Neural progenitor cell (in vitro differentiated cells): ENCODE results near the gene CLINT1. TPM values are rescaled to one million over a fixed set of nuclear protein-coding genes. Genes with fewer than 3 reads are reported as not detected.

ENCODE experiments used
- DNase-seq: peaks from one replicate; pipeline ENCODE4 v3.0.0-alpha.2; 2016; ENCODE audit warnings: low spot score
- H2AFZ ChIP-seq: fragments of 200-600 bp; sonication (generic); replicated peaks from 2 replicates; pipeline ENCODE4 v1.6.1; 2016; ENCODE audit warnings: antibody characterized with exemption
- H3F3A ChIP-seq: fragments of 200-600 bp; sonication (generic); 2 replicates; pipeline ENCODE4 v1.6.1; 2016; ENCODE audit warnings: antibody characterized with exemption, low read depth
- H3K27ac ChIP-seq: fragments of 200-600 bp; sonication (generic); 2 replicates; pipeline ENCODE4 v1.5.1; 2016; ENCODE audit warnings: mild to moderate bottlenecking
- H3K27me3 ChIP-seq: fragments of 200-600 bp; sonication (generic); 2 replicates; pipeline ENCODE4 v1.6.1; 2016; ENCODE audit warnings: mild to moderate bottlenecking, moderate library complexity
- H3K36me3 ChIP-seq: fragments of 200-600 bp; sonication (generic); 2 replicates; pipeline ENCODE4 v1.5.1; 2016
- H3K4me1 ChIP-seq: fragments of 200-600 bp; sonication (generic); 2 replicates; pipeline ENCODE4 v1.6.1; 2016; ENCODE audit warnings: mixed run types
- H3K4me2 ChIP-seq: fragments of 200-600 bp; sonication (generic); 2 replicates; pipeline ENCODE4 v1.6.1; 2016
- H3K4me3 ChIP-seq: fragments of 200-600 bp; sonication (generic); 2 replicates; pipeline ENCODE4 v1.5.1; 2016
- H3K79me2 ChIP-seq: fragments of 200-600 bp; sonication (generic); 2 replicates; pipeline ENCODE4 v1.6.1; 2016; ENCODE audit warnings: low read depth
- H3K9ac ChIP-seq: fragments of 200-600 bp; sonication (generic); 2 replicates; pipeline ENCODE4 v1.6.1; 2016
- H3K9me3 ChIP-seq: fragments of 200-600 bp; sonication (generic); 2 replicates; pipeline ENCODE4 v1.5.1; 2016; ENCODE audit warnings: low read depth
- H4K20me1 ChIP-seq: fragments of 200-600 bp; sonication (generic); 2 replicates; pipeline ENCODE4 v1.6.1; 2016; ENCODE audit warnings: low read depth
- H3K27ac Mint-ChIP-seq: 3 replicates; pipeline ENCODE4 v1.8.0; 2021; ENCODE audit warnings: mixed read lengths
- H3K27me3 Mint-ChIP-seq: 2 replicates; pipeline ENCODE4 v1.8.0; 2022; ENCODE audit warnings: low read depth, mild to moderate bottlenecking, inconsistent platforms, moderate library complexity, mixed read lengths; ENCODE audit not compliant: insufficient read depth
- H3K36me3 Mint-ChIP-seq: 3 replicates; pipeline ENCODE4 v1.8.0; 2021; ENCODE audit warnings: mixed read lengths
- H3K4me1 Mint-ChIP-seq: 3 replicates; pipeline ENCODE4 v1.8.0; 2021; ENCODE audit warnings: mixed read lengths
- H3K4me3 Mint-ChIP-seq: 3 replicates; pipeline ENCODE4 v1.8.0; 2021; ENCODE audit warnings: mild to moderate bottlenecking, moderate library complexity, mixed read lengths
- H3K9me3 Mint-ChIP-seq: 3 replicates; pipeline ENCODE4 v1.8.0; 2020; ENCODE audit warnings: mixed read lengths
- EZH2 ChIP-seq: fragments of 200-600 bp; sonication (generic); IDR thresholded peaks from 2 replicates; pipeline ENCODE4 v1.6.1; 2017; ENCODE audit warnings: antibody characterized with exemption, mild to moderate bottlenecking, moderate library complexity
- EZH2phosphoT487 ChIP-seq: fragments of 200-600 bp; sonication (generic); IDR thresholded peaks from 2 replicates; pipeline ENCODE4 v1.6.1; 2017; ENCODE audit warnings: antibody characterized with exemption
- small RNA-seq: library from RNA; depleted of rRNA; stranded (forward); fragments of <200 nt; gene quantifications from one replicate; pipeline ENCODE3, GENCODE V24; 2015
- total RNA-seq: library from RNA; depleted of rRNA; stranded (reverse); fragments of >200 nt; gene quantifications from 2 replicates; pipeline ENCODE4 v1.2.3, GENCODE V29; 2015; ENCODE audit warnings: low replicate concordance
- TF ChIP-seq, protein P1 (sequence below): fragments of 200-600 bp; sonication (generic); IDR thresholded peaks from 2 replicates; pipeline ENCODE4 v1.5.1; 2017; ENCODE audit warnings: antibody characterized with exemption, mild to moderate bottlenecking

Gene CLINT1
- total RNA-seq, 1 donor from 2014 or later = 65.0 TPM

DNA sequence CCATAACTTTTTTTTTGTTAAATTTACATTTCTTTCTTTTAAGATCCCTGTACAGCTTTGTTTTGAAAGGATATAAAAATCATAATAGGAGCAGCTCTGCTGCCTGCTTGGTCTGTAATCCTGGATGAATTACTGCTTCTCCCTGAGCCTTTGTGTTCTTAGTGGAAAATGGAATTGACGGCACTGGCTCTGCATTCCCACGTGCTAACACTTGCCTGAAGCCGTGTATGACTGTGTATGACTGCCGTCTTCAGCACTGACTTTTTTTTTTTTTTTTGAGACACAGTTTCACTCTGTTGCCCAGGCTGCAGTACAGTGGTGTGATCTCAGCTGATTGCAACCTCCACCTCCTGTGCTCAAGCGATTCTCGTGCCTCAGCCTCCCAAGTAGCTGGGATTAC, 123.0 kb downstream of the CLINT1 start:
- H3K4me3 ChIP-seq = no peak overlapping the region
- H4K20me1 ChIP-seq = no peaks in the 10 kb centered on the region
- Mint-ChIP-seq H3K27me3 (no peaks in the 10 kb centered on the region), H3K36me3 (peaks cover 6% of the 10 kb centered on the region), H3K9me3 (no peaks in the 10 kb centered on the region), H3K27ac (no peak overlapping the region), H3K4me3 (no peak overlapping the region), H3K4me1 (peaks cover 7% of the 10 kb centered on the region)
- H3K4me1 ChIP-seq = no peaks in the 10 kb centered on the region
- no peak overlapping the region for H2AFZ ChIP-seq
- H3K9me3 ChIP-seq = no peaks in the 10 kb centered on the region
- no peaks in the 10 kb centered on the region for H3F3A ChIP-seq
- no peak for DNase-seq
- peaks cover 9% of the 10 kb centered on the region for H3K36me3 ChIP-seq
- no peaks in the 10 kb centered on the region for H3K79me2 ChIP-seq
- TF ChIP-seq EZH2 (no peak), EZH2phosphoT487 (no peak)
- TF ChIP-seq, protein P1, sequence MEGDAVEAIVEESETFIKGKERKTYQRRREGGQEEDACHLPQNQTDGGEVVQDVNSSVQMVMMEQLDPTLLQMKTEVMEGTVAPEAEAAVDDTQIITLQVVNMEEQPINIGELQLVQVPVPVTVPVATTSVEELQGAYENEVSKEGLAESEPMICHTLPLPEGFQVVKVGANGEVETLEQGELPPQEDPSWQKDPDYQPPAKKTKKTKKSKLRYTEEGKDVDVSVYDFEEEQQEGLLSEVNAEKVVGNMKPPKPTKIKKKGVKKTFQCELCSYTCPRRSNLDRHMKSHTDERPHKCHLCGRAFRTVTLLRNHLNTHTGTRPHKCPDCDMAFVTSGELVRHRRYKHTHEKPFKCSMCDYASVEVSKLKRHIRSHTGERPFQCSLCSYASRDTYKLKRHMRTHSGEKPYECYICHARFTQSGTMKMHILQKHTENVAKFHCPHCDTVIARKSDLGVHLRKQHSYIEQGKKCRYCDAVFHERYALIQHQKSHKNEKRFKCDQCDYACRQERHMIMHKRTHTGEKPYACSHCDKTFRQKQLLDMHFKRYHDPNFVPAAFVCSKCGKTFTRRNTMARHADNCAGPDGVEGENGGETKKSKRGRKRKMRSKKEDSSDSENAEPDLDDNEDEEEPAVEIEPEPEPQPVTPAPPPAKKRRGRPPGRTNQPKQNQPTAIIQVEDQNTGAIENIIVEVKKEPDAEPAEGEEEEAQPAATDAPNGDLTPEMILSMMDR = no peak
- no peak overlapping the region for H3K27ac ChIP-seq
- no peaks in the 10 kb centered on the region for H3K27me3 ChIP-seq
- no peak overlapping the region for H3K4me2 ChIP-seq
- no peak overlapping the region for H3K9ac ChIP-seq

Small RNAs within 50 kb of the gene (small RNA-seq; reads per million reads assigned to genes)
- gene AC026407.1 (not detected), gene RNU6-260P (not detected)

Other genes with a start within 250 kb of the CLINT1 start
- gene SOX30, start 206.7 kb downstream of the CLINT1 start, total RNA-seq = 0.06 and 0.17 TPM in 2 replicates
- gene C5orf52, start 187.6 kb downstream of the CLINT1 start, total RNA-seq = not detected in 2 replicates
- gene THG1L, start 127.7 kb downstream of the CLINT1 start, total RNA-seq = 15.1 and 20.5 TPM in 2 replicates
- 10.7 and 13.6 TPM in 2 replicates for gene LSM11, start 115.4 kb downstream of the CLINT1 start, total RNA-seq